Peyer's patch (tissue), 4 donors: ENCODE data around the gene FAM50A.

Source experiments
- POLR2A ChIP-seq, 2 donors: fragments of 450-650 bp; IDR thresholded peaks; one replicate each; pipeline ENCODE4 v1.5.1; 2017; ENCODE audit warnings: antibody characterized with exemption in 2 of 2, mild to moderate bottlenecking in 2 of 2, moderate library complexity in 2 of 2
- TF ChIP-seq, protein P1 (sequence below), 6 experiments: fragments of 450-650 bp in 4 of 6; fragments of 200-600 bp in 2 of 6; sonication (generic) in 1 of 6; IDR thresholded peaks; one replicate each; pipeline ENCODE4 v1.5.1; 2017 to 2019; ENCODE audit warnings: antibody characterized with exemption in 6 of 6, mild to moderate bottlenecking in 3 of 6, moderate library complexity in 1 of 6

DNA sequence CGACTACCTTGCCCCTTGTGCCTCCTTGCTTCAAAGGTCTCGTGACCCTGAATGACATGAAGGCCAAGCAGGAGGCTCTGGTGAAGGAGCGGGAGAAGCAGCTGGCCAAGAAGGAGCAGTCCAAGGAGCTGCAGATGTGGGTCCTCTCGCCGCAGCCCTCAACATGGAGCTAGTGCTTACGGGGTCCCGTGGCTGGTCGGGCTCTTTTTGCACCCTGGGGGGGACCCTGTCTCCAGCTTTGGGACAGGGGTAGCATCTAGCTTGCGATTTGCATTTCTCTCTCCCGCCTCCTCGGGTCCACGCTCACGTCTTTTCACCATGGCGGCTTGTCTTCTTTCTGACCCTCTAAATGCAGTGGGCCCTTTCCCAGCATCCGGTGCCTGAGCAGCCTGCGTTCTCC is 1.8 kb downstream of the FAM50A start:
- TF ChIP-seq, protein P1, sequence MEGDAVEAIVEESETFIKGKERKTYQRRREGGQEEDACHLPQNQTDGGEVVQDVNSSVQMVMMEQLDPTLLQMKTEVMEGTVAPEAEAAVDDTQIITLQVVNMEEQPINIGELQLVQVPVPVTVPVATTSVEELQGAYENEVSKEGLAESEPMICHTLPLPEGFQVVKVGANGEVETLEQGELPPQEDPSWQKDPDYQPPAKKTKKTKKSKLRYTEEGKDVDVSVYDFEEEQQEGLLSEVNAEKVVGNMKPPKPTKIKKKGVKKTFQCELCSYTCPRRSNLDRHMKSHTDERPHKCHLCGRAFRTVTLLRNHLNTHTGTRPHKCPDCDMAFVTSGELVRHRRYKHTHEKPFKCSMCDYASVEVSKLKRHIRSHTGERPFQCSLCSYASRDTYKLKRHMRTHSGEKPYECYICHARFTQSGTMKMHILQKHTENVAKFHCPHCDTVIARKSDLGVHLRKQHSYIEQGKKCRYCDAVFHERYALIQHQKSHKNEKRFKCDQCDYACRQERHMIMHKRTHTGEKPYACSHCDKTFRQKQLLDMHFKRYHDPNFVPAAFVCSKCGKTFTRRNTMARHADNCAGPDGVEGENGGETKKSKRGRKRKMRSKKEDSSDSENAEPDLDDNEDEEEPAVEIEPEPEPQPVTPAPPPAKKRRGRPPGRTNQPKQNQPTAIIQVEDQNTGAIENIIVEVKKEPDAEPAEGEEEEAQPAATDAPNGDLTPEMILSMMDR (IDR thresholded peaks at IDR 0.05): no peak
- no peak for TF ChIP-seq POLR2A (IDR thresholded peaks at IDR 0.05)
